MM.1S (cell line): ENCODE data around the gene TMEM200A.

Experiments used
- CTCF ChIP-seq: fragments of 300-600 bp; sonication (generic); IDR thresholded peaks from 2 replicates; pipeline ENCODE4 v1.5.1; 2016; ENCODE audit warnings: antibody characterized with exemption, low read length, mixed read lengths
- EZH2phosphoT487 ChIP-seq: fragments of 300-600 bp; sonication (generic); IDR thresholded peaks from 2 replicates; pipeline ENCODE4 v1.6.1; 2018; ENCODE audit warnings: antibody characterized with exemption, low read length

GRCh38 chr6:130389142-130389541, 23.3 kb downstream of the TMEM200A start:
- TF ChIP-seq CTCF (no peak), EZH2phosphoT487 (no peak)
